Activated gamma-delta T cell treated with anti-CD3 and anti-CD28 coated beads, Interleukin-2, amount 50 U/mL, for 16 hours (primary cell): Measurements from ENCODE around the gene TGFBR3.
A peak's percentile ranks its signal among the peaks of the same experiment; 100 is the strongest.

Experiments
- DNase-seq: peaks from one replicate; pipeline ENCODE4 v3.0.0-alpha.2; 2020; ENCODE audit warnings: low read depth

Gene TGFBR3

GRCh38 chr1:91732291-91733107, 153.5 kb downstream of the TGFBR3 start:
- DNase-seq = no peak

- peak; percentile 31 for DNase-seq
Observed at GRCh38 chr1:91731815-91732214, 154.1 kb downstream of the TGFBR3 start.

GRCh38 chr1:91730801-91731732, 154.9 kb downstream of the TGFBR3 start:
- DNase-seq = no peak

GRCh38 chr1:91729621-91730358, 156.2 kb downstream of the TGFBR3 start:
- no peak for DNase-seq

- no peak for DNase-seq
Observed at GRCh38 chr1:91727763-91728162, 158.2 kb downstream of the TGFBR3 start.

- no peak for DNase-seq
Observed at GRCh38 chr1:91725989-91726721, 159.8 kb downstream of the TGFBR3 start.

GRCh38 chr1:91725618-91725988, 160.3 kb downstream of the TGFBR3 start:
- DNase-seq = no peak

GRCh38 chr1:91724644-91725043, 161.3 kb downstream of the TGFBR3 start:
- DNase-seq = no peak

GRCh38 chr1:91724231-91724630, 161.7 kb downstream of the TGFBR3 start:
- no peak for DNase-seq

- DNase-seq = no peak
Observed at GRCh38 chr1:91720044-91720443, 165.9 kb downstream of the TGFBR3 start.

- DNase-seq = no peak
Observed at GRCh38 chr1:91718877-91719276, 167.1 kb downstream of the TGFBR3 start.

GRCh38 chr1:91718368-91718767, 167.6 kb downstream of the TGFBR3 start:
- DNase-seq = no peak

- DNase-seq = no peak
Observed at GRCh38 chr1:91717839-91718238, 168.1 kb downstream of the TGFBR3 start.

GRCh38 chr1:91716339-91716738, 169.6 kb downstream of the TGFBR3 start:
- no peak for DNase-seq

GRCh38 chr1:91715416-91716000, 170.4 kb downstream of the TGFBR3 start:
- DNase-seq = no peak

- DNase-seq = no peak
Observed at GRCh38 chr1:91714867-91715381, 171.0 kb downstream of the TGFBR3 start.

GRCh38 chr1:91712981-91713841, 172.7 kb downstream of the TGFBR3 start:
- no peak for DNase-seq

GRCh38 chr1:91712393-91712792, 173.6 kb downstream of the TGFBR3 start:
- no peak for DNase-seq

GRCh38 chr1:91711504-91712247, 174.3 kb downstream of the TGFBR3 start:
- no peak for DNase-seq
